Caki2 (cell line): ENCODE measurements around the gene SCRT2. TPM values are rescaled to one million over a fixed set of nuclear protein-coding genes. Genes with fewer than 3 reads are reported as not detected.
"Not testable (repeated sequence)": the region's sequence is repeated elsewhere in the genome, so short reads cannot be mapped to it uniquely, and the experiment has no call there.

Experiments used
- DNase-seq: peaks from one replicate; pipeline ENCODE4 v3.0.0-alpha.2; 2015; ENCODE audit warnings: low read depth
- in situ Hi-C: cut with HindIII; loops from 2 replicates; pipeline ENCODE4 v1.10.0; 2016; ENCODE audit warnings: low sequenced_read_pairs, low pct_unique_long_range_greater_than_20kb, mixed read lengths
- total RNA-seq: library from RNA; depleted of rRNA; stranded (reverse); fragments of >200 nt; shearing (Covaris generic); gene quantifications from 2 replicates; pipeline ENCODE4 v1.2.3, GENCODE V29; 2014; ENCODE audit warnings: low replicate concordance; rRNA removed

SCRT2 gene
- total RNA-seq: not detected in 2 replicates

DNA sequence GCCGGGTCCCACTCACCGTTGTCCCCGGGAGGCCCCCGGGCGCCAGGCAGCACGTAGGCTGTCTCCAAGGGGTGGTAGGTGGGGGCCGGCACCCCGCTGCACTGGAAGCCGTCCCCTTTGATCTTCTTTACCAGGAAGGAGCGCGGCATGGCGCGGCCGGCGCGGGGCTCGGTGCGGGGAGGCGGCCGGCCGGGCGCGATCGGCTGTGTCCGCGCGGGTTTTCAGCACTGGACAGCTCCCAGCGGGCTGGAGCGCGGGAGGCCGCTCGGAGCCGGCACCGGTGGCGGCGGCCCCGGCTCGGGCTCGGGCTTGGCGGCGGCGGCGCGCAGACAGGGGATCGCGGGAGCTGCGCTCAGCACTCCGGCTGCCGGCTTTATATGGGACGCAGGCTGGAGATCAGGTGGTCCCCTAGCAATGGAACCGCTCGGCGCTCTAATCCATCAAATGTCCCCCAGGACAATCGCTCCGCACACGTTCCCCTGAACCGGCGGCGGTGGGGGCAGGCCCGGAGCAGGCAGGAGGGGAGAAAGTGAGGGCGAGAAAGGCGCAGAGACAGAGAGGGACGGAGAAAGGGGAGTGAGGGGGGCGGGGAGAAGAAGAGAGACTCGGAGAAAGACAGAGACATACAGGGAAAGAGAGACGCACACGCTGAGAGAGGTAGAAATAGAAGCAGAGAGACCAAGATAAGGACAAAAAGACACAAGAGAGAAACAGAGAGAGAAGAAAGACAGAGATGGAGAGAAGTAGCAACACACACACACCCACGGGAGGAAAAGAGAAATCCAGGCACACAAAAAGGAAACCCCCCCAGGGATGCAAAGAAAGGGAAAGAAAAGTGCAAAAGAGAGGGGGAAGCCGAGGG is at the start of gene SCRT2:
TSS of gene SCRT2 (minus strand) at position 350 of the 862 bp plus-strand sequence. CDS start at position 149, 201 bp downstream.
- peak; percentile 54 for DNase-seq
- in situ Hi-C loops: no loop called here

DNA sequence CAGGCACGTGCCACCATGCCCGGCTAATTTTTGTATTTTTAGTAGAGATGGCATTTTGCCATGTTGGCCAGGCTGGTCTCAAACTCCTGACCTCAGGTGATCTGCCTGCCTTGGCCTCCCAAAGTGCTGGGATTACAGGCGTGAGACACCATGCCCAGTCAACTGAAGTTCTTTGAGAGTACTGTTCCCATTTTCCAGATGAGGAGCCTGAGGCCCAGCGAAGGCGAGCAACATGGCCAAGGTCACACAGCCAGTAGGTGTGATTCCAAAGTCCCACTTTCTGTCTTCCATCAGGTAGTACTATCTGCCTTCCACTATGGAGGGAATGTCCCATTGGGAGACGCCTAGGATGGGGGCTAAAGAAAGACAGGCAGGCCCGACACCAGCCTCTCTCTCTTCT is 49.2 kb upstream of the SCRT2 start:
- DNase-seq, in situ Hi-C loops: not testable (repeated sequence)

DNA sequence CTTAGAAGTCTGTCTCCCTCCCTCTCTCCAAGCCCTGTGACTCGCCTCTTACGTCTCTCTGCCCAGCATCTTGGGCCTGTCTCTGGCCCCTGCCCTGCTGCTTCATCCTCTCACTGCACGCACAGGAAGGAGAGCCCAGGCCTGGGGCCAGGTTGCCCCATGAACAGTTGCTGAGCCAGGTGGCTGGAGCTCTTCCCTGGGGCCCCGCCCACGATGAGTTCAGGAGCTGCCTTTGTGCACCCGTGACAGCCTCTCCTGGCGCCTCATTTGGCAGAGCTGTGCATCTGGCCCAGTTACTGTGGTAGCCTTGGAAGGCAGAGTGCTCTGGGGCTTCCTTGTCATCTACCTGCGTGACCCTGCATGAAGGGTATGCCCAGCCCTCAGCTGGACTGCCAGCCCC is 48.2 kb upstream of the SCRT2 start:
- in situ Hi-C loops: no loop called here
- DNase-seq: no peak

DNA sequence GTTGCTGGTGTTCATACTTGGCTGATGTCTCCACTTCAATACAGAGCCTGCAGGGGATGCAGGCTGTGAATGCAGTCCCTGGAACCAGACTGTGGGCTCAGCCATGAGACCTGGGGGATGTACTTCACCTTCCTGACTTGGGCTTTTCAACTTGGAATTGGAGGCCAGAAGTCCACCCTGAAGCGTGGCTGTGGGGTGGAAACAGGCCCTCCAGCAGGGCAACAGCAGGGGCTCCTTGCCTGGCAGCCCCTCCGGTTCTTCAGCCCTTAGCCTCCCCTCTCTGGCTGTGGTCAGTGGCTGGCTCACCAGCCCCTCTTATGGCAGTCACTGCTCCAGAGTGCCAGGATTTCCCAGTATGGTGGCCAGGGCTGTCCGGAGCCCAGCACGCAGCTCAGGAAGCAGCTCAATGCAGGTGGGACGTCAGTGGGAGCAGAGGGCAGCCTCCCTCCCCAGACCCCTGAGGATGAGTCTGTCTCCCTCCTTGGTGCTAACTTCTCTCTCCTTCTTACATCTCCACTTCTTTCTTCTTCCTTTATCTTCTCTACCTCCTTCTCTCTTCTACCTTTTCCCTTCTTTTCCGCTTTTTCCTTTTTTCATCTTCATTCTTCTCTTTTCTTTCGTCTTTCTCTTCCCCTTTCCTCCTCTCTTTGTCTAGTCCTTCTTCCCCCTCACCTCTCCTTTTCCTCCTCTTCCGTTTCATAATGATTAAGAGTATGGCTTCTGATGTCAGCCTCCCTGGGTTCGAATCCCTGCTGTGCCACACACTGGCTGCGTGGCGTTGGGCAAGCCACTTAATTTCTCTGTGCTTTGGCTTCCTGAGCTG is 47.4 kb upstream of the SCRT2 start:
- no peak for DNase-seq
- in situ Hi-C loops: no loop called here

DNA sequence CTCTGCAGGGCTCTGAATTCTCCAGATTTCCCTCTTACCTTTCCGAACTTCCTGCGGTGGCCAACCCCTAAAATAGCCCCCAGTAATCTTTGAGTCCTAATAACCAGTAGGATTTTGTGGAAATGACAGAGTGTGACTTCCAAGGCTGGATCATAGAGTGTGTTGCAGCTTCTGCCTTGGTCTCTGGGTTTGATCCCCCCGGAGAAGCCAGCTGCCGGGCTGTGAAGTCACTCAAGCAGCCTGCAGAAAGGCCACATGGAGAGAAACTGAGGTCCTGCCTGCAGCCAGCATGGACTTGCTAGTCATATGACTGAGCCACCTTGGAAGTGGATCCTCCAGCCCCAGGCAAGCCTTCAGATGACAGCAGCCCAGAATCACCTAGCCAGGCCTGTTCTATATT is 46.3 kb upstream of the SCRT2 start:
- in situ Hi-C loops: no loop called here
- DNase-seq: no peak

DNA sequence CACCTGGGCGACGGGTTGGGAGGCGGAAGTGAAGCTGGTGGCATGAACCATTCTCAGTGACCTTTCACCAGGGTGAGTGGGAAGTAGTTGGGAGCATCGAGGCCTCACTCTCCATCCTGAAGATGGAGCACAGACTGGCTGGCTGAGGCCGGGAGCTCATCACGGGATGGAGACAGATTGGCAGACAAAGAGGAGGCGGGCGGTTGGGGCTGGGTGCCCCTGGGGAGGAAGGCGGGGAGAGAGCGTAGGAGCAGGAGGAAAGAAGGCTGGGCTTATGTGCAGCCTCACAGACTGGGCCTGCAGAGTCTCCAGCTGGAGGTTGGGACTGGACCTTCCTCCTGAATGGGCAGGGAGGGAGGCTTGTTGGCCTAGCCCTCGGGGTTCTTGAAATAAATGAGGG is 44.2 kb upstream of the SCRT2 start:
- no peak for DNase-seq
- in situ Hi-C loops: no loop called here

DNA sequence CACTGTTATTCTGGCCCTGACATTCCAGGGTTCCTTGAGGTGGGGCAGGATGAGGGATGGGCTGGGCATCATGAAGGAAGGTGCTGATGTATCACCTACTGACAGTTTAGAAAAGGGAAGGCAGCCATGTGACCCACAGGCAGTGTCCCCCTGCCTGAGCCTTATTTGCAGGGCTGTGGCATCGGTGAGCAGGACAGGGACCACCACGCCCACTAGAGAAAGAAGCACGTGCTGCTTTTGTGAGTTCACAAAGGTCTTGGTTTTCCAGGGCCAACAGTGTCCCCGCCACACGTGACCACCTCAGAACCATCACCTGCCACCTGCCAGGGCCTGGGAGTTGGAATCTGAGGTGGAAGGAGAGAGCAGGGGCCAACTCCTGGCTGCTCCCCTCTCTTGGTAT is 43.5 kb upstream of the SCRT2 start:
- in situ Hi-C loops: no loop called here
- no peak for DNase-seq

DNA sequence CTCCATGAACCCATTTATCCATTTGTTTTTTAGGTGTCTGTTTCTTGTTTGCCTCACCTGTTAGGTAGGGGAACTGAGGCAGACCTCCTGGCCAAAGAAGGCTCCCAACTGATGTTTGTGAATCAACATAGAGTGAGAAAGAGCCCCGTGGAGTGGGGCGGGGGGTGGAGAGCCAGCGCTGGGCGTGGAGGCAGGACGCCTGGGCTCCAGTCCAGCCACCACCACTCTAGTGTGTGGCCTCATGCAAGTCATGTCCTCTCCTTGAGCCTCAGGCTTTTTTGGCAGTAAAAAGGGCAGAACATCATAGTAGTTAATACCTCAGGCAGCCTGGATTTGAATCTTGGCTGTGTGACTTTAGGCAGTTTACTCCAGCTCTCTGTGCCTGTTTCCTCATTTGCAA is 42.2 kb upstream of the SCRT2 start:
- in situ Hi-C loops: no loop called here
- DNase-seq: no peak

DNA sequence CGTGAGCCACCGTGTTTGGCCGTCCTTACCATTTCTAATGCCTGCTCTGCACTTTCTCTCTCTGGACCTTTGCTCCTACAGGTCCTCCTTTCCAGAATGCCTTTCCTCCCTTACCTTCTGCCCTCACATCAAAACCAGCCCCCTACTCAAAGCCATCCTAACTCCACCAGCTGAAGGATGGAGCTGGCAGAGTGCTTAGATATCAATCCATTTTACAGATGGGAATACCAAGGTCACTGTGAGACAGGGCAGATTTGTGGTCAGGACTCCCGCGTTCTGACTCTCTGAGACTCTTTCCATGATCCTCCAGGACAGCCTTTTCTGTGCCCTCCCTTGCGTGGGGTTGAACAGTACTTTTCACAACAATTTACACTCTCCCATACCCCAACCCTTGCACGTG is 41.7 kb upstream of the SCRT2 start:
- in situ Hi-C loops: no loop called here
- no peak for DNase-seq

DNA sequence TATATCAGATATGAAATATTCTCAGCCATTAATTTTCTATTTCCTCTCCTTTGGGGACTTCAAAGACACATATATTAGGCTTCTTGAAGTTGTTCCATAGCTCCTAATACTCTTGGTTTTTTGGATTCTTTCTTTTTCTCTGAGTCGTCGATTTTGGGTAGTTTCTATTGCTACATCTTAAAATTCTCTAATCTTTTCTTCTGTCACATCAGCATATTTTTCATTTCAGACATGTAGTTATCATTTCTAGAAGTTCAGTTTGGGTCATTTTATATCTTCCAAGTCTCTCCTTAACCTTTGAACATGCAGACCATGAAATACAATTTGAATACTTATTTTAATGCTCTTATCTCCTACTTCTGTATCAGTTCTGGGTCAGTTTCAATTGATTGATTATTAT is 38.9 kb upstream of the SCRT2 start:
- no peak for DNase-seq

DNA sequence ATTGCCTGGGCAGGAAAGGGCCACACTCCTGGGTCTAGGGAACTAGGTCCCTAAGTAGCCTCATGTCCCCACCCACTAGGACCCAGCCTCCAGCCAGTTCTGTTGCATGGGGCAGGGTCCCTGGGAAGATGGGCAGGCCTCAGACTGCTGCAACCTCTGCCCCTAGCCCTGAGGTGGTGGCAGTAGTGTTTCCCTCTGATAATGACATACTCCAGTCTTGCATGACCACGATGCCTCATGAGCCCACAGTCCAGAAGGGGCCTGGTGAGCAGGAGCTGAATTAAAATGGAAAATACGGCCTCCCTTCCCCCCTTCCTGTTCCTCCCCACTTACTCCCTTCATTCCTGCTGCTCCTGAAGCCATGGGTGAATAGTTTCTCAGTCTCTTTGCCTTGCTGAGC is 36.0 kb upstream of the SCRT2 start:
- in situ Hi-C loops: no loop called here

More for the DNA sequence above, 38.9 kb upstream of the SCRT2 start:
- in situ Hi-C loops: no loop called here

DNA sequence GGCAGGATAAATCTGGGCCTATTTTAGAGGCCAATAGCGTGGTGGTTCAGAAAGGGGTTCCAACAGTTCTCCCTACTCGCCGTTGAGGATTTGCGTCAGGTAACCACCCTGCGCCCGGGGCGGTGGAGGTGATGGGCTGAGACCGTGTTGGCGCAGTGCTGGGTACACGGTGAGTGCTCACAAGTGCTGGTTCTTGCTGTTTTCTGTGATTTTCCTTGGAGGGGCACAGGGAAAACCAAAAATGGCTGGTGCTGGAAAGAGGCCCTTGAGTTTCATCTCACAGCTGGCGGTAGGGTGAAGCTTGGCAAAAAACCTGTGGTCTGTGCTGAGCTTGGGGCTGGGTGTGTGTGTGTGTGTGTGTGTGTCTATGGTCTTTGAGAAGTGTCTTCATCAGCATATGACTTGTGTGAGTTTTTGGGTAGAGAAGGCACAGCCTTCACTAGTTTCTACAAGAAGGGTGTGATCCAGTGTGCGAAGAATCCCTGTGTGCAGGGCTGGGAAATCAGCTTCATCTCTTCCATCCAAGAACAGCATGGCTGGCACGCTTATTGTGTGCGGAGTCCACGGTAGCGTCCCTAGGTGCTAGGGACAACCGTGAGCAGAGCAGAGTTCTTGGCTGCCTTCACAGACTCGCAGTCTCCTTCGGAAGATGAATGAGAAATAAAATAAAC is 35.3 kb upstream of the SCRT2 start:
- in situ Hi-C loops: no loop called here

More for the DNA sequence above, 36.0 kb upstream of the SCRT2 start:
- DNase-seq: no peak

DNA sequence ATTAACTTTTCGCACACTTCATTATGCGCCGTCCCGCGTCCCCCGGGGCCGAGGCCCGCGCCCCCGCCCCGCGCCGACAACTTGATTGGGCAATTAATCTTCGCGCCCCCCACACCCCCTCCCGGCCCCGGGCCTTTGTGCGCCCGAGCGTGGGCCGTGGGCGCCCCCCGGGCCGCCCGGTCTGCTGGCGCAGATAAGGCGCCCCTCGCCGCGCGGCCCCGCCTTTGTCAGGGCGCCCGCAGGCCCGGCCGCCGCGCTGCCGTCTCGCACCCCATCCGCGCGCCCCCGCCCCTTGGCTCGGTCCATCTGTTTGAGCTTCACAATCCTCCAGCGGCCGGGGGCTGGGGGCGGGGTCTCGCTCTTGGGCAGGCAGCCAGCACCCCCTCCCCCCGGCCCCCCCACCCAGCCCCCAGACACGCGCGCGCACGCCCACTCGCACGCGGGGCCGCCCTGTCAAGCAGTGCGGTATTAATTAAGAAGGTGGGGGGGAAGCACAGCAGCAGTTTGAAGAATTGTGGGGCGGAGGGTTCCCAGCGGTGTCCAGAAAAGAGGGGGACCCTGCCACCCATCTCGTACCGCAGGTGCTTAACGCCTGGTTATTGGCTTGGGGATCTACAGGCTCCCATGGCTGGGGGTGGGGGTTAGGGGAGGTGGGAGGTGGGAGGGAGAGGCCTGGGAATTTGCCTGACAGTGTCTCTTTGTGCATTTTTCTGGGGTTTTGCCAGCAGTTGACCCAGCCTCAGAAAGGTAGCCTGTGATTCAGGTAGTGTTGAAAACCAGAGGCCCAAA is 34.6 kb upstream of the SCRT2 start:
- DNase-seq: no peak
- in situ Hi-C loops: no loop called here

More for the DNA sequence above, 35.3 kb upstream of the SCRT2 start:
- DNase-seq: no peak

DNA sequence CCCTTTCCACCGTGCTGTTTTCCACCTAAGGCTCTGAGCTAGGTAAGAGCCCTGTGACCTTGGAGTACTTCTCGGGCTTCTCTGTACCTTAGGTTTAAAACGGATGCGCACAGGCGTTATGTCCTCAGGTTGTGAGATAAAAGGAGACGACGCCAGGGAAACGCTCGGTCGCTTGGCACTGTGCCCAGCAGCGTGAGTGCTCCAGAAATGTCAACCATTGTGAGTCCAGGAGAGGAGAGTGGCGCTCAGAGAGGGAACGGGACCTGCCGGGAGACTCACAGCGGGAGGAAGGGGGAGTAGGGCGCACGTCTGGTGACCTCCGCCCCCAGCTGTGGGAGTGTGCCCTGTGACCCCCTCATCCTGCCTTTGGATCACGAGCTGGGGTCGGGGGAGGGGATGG is 33.8 kb upstream of the SCRT2 start:
- no peak for DNase-seq
- in situ Hi-C loops: no loop called here

DNA sequence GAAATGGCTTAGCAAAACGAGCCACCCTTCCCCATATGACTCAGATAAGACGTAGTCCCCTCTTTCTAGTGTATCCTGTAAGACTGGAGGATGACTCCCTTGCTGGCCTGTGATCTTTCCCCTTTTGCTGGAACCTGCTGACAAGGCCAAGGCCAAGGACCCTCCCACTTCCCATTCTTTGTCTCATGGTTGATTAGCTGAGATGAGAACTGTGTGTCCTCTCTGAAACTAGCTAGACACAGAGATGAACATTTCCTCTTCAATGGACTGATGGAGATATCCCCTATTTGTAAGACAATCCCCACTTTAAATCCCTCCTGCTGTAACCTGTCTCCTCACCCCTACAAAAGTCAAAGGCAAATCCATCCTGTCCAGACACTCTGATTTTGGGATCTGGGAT is 33.4 kb upstream of the SCRT2 start:
- in situ Hi-C loops: no loop called here

DNA sequence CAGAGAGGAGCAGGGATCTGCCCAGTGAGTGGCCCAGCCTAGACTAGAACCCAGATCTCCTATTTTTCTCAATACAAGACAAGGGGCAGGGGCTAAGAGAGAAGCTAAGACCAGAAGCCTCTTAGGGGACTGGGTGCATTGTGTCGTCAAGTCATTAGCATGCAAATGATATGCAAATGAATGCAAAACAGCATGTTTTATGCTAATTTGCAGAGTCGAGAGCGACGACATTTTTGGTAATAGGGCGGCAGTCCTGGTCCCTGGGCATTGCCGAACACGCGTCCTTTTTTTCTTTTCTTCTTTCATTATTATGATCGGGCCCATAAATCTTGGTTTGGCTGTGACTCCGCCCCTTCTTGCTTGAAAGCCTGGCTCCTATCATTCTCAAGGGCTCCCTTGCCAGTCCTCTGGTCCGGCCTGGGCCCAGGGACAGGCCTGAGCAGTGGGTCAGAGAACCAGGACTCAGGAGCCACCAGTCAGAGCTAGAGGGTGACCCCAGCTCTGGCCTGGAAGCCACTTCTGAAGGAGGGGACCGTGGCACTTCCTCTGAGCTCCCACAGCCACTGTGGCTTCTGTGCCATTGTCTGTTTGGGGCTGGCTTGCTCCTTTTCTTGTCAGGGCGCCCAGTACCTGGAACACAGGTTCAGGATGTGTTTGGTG is 32.0 kb upstream of the SCRT2 start:
- in situ Hi-C loops: no loop called here
- DNase-seq: no peak

More for the DNA sequence above, 33.4 kb upstream of the SCRT2 start:
- no peak for DNase-seq

DNA sequence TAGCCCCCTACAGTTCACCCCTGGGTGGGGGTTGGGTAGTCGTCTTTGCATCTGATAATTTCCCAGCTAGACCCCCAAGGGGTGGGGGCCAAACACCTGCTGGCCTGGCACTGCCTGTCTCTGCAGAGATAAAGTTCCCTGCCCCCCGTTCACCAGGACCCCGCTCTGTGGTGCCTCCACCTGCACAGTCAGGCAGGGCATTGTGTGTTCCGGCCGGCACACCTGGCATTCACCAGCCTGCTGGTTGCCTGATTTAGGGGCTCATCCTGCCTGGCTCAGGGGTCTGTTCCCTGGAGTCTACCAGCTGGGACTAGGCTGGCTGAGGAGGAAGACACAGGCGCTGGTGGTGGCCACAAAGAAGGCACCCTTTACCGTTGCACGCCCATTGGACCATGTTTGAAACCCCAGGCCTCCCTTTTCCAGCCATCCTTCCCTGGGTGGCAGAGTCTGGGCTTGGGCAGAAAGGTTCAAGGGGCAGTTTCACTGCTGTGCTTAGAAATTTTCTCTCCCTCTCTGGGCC is 30.8 kb upstream of the SCRT2 start:
- no peak for DNase-seq
- in situ Hi-C loops: no loop called here
